HCT116 (cell line): ENCODE measurements around the gene CASP8AP2. TPM values are rescaled to one million over a fixed set of nuclear protein-coding genes. Genes with fewer than 3 reads are reported as not detected.
"Not testable (repeated sequence)": the region's sequence is repeated elsewhere in the genome, so short reads cannot be mapped to it uniquely, and the experiment has no call there.

Experiments
- ATAC-seq: fragments of 200-7000 bp; cut with Tn5 transposase; 2 replicates; pipeline ENCODE4 v1.9.1; 2020; ENCODE audit warnings: mild to moderate bottlenecking, moderate library complexity
- BruUV-seq: library from RNA; stranded (reverse); fragments of 400-500 nt; replicated peaks from 2 replicates; lab custom pipeline; 2021; lab: Mats Ljungman, UMichigan
- CTCF ChIA-PET: fragments of 300-600 bp; sonication (Branson Sonifier 250); formaldehyde crosslinking; loops from one replicate; lab custom pipeline; 2021; ENCODE audit warnings: antibody characterized with exemption; lab: Charles Lee
- POLR2A ChIA-PET: fragments of 300-600, 350-600 bp; sonication (Branson Sonifier 250); formaldehyde crosslinking; loops from one replicate; lab custom pipeline; 2021; ENCODE audit warnings: antibody characterized with exemption; lab: Charles Lee
- RAD21 ChIA-PET, 2 experiments: fragments of 300-600 bp; sonication (Branson Sonifier 250); formaldehyde crosslinking; loops; one replicate each; lab custom pipeline; 2023; ENCODE audit warnings: low total read pairs in 2 of 2; ENCODE audit not compliant: uncharacterized antibody in 2 of 2, unreplicated experiment in 2 of 2, low non-redundant PET in 1 of 2; lab: Charles Lee
- DNase-seq: peaks from one replicate; pipeline ENCODE4 v3.0.0-alpha.2; 2010; ENCODE audit warnings: low read depth, low spot score
- H2AFZ ChIP-seq: fragments of 200-600 bp; shearing (Covaris generic), sonication (generic); 2 replicates; pipeline ENCODE4 v1.6.1; 2017; ENCODE audit warnings: low read depth, mixed run types, mixed read lengths, antibody characterized with exemption, low read length; ENCODE audit not compliant: poor library complexity, severe bottlenecking
- H3K27ac ChIP-seq: 2 replicates; pipeline ENCODE4 v1.5.1; 2012; ENCODE audit warnings: low read depth, low read length
- H3K27me3 ChIP-seq: fragments of 200-600 bp; sonication (generic); 2 replicates; pipeline ENCODE4 v1.6.1; 2016; ENCODE audit warnings: mixed run types, low read length, mixed read lengths; ENCODE audit not compliant: insufficient read depth
- H3K36me3 ChIP-seq, 2 experiments: fragments of 200-500 bp in 1 of 2; fragments of 200-600 bp in 1 of 2; sonication (Bioruptor generic) in 1 of 2; sonication (generic) in 1 of 2; 2 replicates each; pipeline versions ENCODE4 v1.5.1 to v1.6.1; 2014 to 2016; ENCODE audit warnings: low read length in 2 of 2, inconsistent platforms in 1 of 2, mixed read lengths in 1 of 2, mixed run types in 1 of 2; ENCODE audit not compliant: insufficient read depth in 2 of 2, control insufficient read depth in 1 of 2
- H3K4me1 ChIP-seq, 2 experiments: fragments of 200-600 bp in 1 of 2; sonication (generic) in 1 of 2; 2 replicates each; pipeline versions ENCODE4 v1.5.1 to v1.6.1; 2012 to 2017; ENCODE audit warnings: low read length in 2 of 2, inconsistent platforms in 1 of 2, mild to moderate bottlenecking in 1 of 2, mixed read lengths in 1 of 2, mixed run types in 1 of 2, moderate library complexity in 1 of 2; ENCODE audit not compliant: insufficient read depth in 2 of 2, control insufficient read depth in 1 of 2
- H3K4me2 ChIP-seq: fragments of 200-600 bp; sonication (generic); 2 replicates; pipeline ENCODE4 v1.6.1; 2017; ENCODE audit warnings: mixed run types, low read length, mixed read lengths
- H3K4me3 ChIP-seq, 2 experiments: fragments of 200-600 bp in 1 of 2; sonication (generic) in 1 of 2; replicated peaks in 1 of 2; 2 replicates each; pipeline ENCODE4 v1.5.1; 2011 to 2016; ENCODE audit warnings: low read length in 2 of 2, control low read depth in 1 of 2, low read depth in 1 of 2, mild to moderate bottlenecking in 1 of 2, mixed read lengths in 1 of 2, mixed run types in 1 of 2
- H3K79me2 ChIP-seq: fragments of 200-600 bp; sonication (generic); 2 replicates; pipeline ENCODE4 v1.6.1; 2017; ENCODE audit warnings: mild to moderate bottlenecking, mixed run types, low read length, moderate library complexity, mixed read lengths; ENCODE audit not compliant: insufficient read depth
- H3K9ac ChIP-seq: fragments of 200-600 bp; sonication (generic); 2 replicates; pipeline ENCODE4 v1.6.1; 2016; ENCODE audit warnings: low read length, mixed read lengths
- H3K9me2 ChIP-seq: fragments of 200-600 bp; sonication (generic), shearing (Covaris generic); 2 replicates; pipeline ENCODE4 v1.6.1; 2017; ENCODE audit warnings: mixed run types, mild to moderate bottlenecking, moderate library complexity; ENCODE audit not compliant: insufficient read depth
- H3K9me3 ChIP-seq, 2 experiments: fragments of 200-500 bp in 1 of 2; fragments of 200-600 bp in 1 of 2; sonication (Bioruptor generic) in 1 of 2; sonication (generic) in 1 of 2; 2 replicates each; pipeline ENCODE4 v1.6.1; 2014 to 2017; ENCODE audit warnings: low read length in 2 of 2, mixed read lengths in 2 of 2, inconsistent platforms in 1 of 2, low read depth in 1 of 2, mild to moderate bottlenecking in 1 of 2, mixed run types in 1 of 2, moderate library complexity in 1 of 2; ENCODE audit not compliant: control insufficient read depth in 1 of 2, insufficient read depth in 1 of 2
- H4K20me1 ChIP-seq: fragments of 200-600 bp; sonication (generic), shearing (Covaris generic); 2 replicates; pipeline ENCODE4 v1.6.1; 2017; ENCODE audit warnings: mixed run types, mild to moderate bottlenecking, moderate library complexity; ENCODE audit not compliant: insufficient read depth
- ELF1 ChIP-seq: IDR thresholded peaks from 2 replicates; pipeline ENCODE4 v1.6.1; 2012; ENCODE audit warnings: low read depth, borderline replicate concordance
- EZH2phosphoT487 ChIP-seq: fragments of 200-600 bp; IDR thresholded peaks from 2 replicates; pipeline ENCODE4 v1.6.1; 2018; ENCODE audit warnings: antibody characterized with exemption, borderline replicate concordance
- JUND ChIP-seq: IDR thresholded peaks from 2 replicates; pipeline ENCODE4 v1.6.1; 2012
- SP1 ChIP-seq: IDR thresholded peaks from 2 replicates; pipeline ENCODE4 v1.6.1; 2012; ENCODE audit warnings: low read depth
- YY1 ChIP-seq: IDR thresholded peaks from 2 replicates; pipeline ENCODE4 v1.6.1; 2011; ENCODE audit warnings: low read length, low read depth, moderate library complexity, mild to moderate bottlenecking; ENCODE audit not compliant: insufficient replicate concordance; ENCODE audit errors: extremely low read depth
- intact Hi-C: fragments of 100-400 bp; cut with micrococcal nuclease; formaldehyde crosslinking; loops from 2 replicates; pipeline ENCODE4 v1.10.0; 2022
- total RNA-seq: library from RNA; stranded (reverse); gene quantifications from one replicate; pipeline ENCODE4 v1.2.1, GENCODE V29; 2021; ENCODE audit not compliant: unreplicated experiment
- TF ChIP-seq, protein P1 (sequence below): IDR thresholded peaks from 2 replicates; pipeline ENCODE4 v1.6.1; 2012

Gene CASP8AP2
- total RNA-seq, 1 experiment from 2014 or later = 18.6 TPM

DNA sequence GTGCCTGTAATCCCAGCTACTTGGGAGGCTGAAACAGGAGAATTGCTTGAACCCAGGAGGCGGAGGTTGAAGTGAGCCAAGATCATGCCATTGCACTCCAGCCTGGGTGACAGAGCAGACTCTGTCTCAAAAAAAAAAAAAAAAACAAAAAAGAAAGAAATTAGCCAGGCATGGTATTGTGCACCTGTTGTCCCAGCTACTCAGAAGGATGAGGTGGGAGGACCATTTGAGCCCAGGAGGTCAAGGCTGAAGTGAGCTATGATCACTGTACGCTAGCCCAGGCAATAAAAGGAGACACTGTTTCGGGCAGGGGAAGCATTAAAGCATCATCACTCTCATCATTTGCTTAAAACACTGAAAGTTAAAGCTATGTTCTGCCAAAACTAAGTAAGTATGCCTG, 16.3 kb upstream of the CASP8AP2 start:
- RAD21 ChIA-PET, ATAC-seq, H3K9me3 ChIP-seq, H3K27me3 ChIP-seq, H3K9me2 ChIP-seq, BruUV-seq, H3K36me3 ChIP-seq, H3K27ac ChIP-seq, POLR2A ChIA-PET, H4K20me1 ChIP-seq, DNase-seq, intact Hi-C loops, H3K4me2 ChIP-seq, H2AFZ ChIP-seq, H3K9ac ChIP-seq, H3K4me3 ChIP-seq, CTCF ChIA-PET: not testable (repeated sequence)
- peaks cover 5 to 12% of the 10 kb centered on the region in 2 experiments; a peak in 3 of 4 replicates for H3K4me1 ChIP-seq
- peaks cover 99% of the 10 kb centered on the region for H3K79me2 ChIP-seq

DNA sequence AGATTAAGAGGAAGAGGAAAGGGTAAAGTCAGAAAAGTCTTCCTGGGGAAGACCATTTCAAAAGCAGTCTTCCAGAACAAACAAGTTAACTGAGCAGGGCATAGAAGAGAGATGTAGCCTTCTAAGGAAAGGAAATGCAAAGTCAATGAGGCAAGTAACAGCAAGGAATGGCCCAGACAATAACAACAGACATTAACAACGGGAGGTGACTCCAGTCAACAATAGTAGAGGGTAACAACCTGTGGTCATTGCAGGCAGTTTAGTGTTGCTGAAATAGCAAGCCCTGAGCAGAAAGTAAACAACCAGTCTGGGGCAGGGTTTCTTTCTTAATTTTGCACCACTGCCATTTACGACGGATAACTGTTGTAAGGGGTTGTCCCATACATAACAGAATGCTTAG, 12.2 kb upstream of the CASP8AP2 start:
- RAD21 ChIA-PET = no interaction called here
- H3K4me3 ChIP-seq = no peak overlapping the region
- H2AFZ ChIP-seq = no peak overlapping the region
- H3K4me1 ChIP-seq = peaks cover 5 to 25% of the 10 kb centered on the region in 2 experiments; a peak in 3 of 4 replicates
- H3K9me3 ChIP-seq = no peaks in the 10 kb centered on the region
- H3K27ac ChIP-seq = no peak overlapping the region
- POLR2A ChIA-PET = no interaction called here
- no peaks in the 10 kb centered on the region for H3K9me2 ChIP-seq
- no peak for DNase-seq
- peaks cover 9% of the 10 kb centered on the region; the same call in 1 of the 2 replicates for H4K20me1 ChIP-seq
- CTCF ChIA-PET = no interaction called here
- H3K4me2 ChIP-seq = peak overlapping the region; percentile 85
- H3K9ac ChIP-seq = peak overlapping the region; percentile 99
- no TSS peak for BruUV-seq
- TF ChIP-seq SP1 (no peak), ELF1 (no peak), EZH2phosphoT487 (no peak), JUND (no peak), YY1 (no peak)
- TF ChIP-seq, protein P1, sequence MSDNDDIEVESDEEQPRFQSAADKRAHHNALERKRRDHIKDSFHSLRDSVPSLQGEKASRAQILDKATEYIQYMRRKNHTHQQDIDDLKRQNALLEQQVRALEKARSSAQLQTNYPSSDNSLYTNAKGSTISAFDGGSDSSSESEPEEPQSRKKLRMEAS = no peak
- peaks cover 72% of the 10 kb centered on the region for H3K79me2 ChIP-seq
- H3K27me3 ChIP-seq = no peaks in the 10 kb centered on the region
- ATAC-seq = no peak
- intact Hi-C loops = no loop called here
- H3K36me3 ChIP-seq = no peaks in the 10 kb centered on the region; a peak in 1 of 4 replicates
